HTERT RPE-1 (cell line): ENCODE measurements around the gene ARID5B.

ENCODE experiments used
- in situ Hi-C: fragments of 300-500 bp; cut with MboI; formaldehyde crosslinking; loops from 4 replicates; pipeline ENCODE4 v1.14.3; 2020; ENCODE audit warnings: low sequenced_read_pairs

The ARID5B gene

GRCh38 chr10:62007145-62007544 is 105.6 kb downstream of the ARID5B start:
- in situ Hi-C loops, result no loop called here

- in situ Hi-C loops, result no loop called here
These were observed 106.7 kb downstream of the ARID5B start for GRCh38 chr10:62008196-62008595.

GRCh38 chr10:62008946-62009345 is 107.4 kb downstream of the ARID5B start:
- in situ Hi-C loops, result no loop called here

- in situ Hi-C loops, result no loop called here
These were observed 108.9 kb downstream of the ARID5B start for GRCh38 chr10:62010366-62010765.

- in situ Hi-C loops, result no loop called here
These were observed 110.1 kb downstream of the ARID5B start for GRCh38 chr10:62011558-62011957.

GRCh38 chr10:62012318-62012717 is 110.8 kb downstream of the ARID5B start:
- in situ Hi-C loops, result no loop called here

GRCh38 chr10:62014510-62014909 is 113.0 kb downstream of the ARID5B start:
- in situ Hi-C loops, result no loop called here

- in situ Hi-C loops, result no loop called here
These were observed 114.5 kb downstream of the ARID5B start for GRCh38 chr10:62015994-62016393.

- in situ Hi-C loops, result no loop called here
These were observed 115.4 kb downstream of the ARID5B start for GRCh38 chr10:62016623-62017490.

- in situ Hi-C loops, result no loop called here
These were observed 116.0 kb downstream of the ARID5B start for GRCh38 chr10:62017491-62017870.

- in situ Hi-C loops, result no loop called here
These were observed 116.8 kb downstream of the ARID5B start for GRCh38 chr10:62018131-62018911.

GRCh38 chr10:62019013-62019684 is 117.7 kb downstream of the ARID5B start:
- in situ Hi-C loops, result no loop called here

- in situ Hi-C loops, result no loop called here
These were observed 118.3 kb downstream of the ARID5B start for GRCh38 chr10:62019685-62020359.

GRCh38 chr10:62021128-62021665 is 119.7 kb downstream of the ARID5B start:
- in situ Hi-C loops, result no loop called here

GRCh38 chr10:62021978-62022802 is 120.7 kb downstream of the ARID5B start:
- in situ Hi-C loops, result no loop called here

GRCh38 chr10:62022830-62023229 is 121.3 kb downstream of the ARID5B start:
- in situ Hi-C loops, result no loop called here

- in situ Hi-C loops, result no loop called here
These were observed 121.8 kb downstream of the ARID5B start for GRCh38 chr10:62023329-62023728.

- in situ Hi-C loops, result no loop called here
These were observed 122.7 kb downstream of the ARID5B start for GRCh38 chr10:62024026-62024701.

- in situ Hi-C loops, result no loop called here
These were observed 123.8 kb downstream of the ARID5B start for GRCh38 chr10:62025134-62025794.
